ENCODE data around the gene NCAPD3. TPM values are rescaled to one million over a fixed set of nuclear protein-coding genes. Genes with fewer than 3 reads are reported as not detected.

The NCAPD3 gene
- total and polyA plus RNA-seq, 2 of the 13 experiments (the other 11 are each of a cell fraction or from before 2014, with no cell fraction given) = 20.7 to 25.6 TPM

DNA sequence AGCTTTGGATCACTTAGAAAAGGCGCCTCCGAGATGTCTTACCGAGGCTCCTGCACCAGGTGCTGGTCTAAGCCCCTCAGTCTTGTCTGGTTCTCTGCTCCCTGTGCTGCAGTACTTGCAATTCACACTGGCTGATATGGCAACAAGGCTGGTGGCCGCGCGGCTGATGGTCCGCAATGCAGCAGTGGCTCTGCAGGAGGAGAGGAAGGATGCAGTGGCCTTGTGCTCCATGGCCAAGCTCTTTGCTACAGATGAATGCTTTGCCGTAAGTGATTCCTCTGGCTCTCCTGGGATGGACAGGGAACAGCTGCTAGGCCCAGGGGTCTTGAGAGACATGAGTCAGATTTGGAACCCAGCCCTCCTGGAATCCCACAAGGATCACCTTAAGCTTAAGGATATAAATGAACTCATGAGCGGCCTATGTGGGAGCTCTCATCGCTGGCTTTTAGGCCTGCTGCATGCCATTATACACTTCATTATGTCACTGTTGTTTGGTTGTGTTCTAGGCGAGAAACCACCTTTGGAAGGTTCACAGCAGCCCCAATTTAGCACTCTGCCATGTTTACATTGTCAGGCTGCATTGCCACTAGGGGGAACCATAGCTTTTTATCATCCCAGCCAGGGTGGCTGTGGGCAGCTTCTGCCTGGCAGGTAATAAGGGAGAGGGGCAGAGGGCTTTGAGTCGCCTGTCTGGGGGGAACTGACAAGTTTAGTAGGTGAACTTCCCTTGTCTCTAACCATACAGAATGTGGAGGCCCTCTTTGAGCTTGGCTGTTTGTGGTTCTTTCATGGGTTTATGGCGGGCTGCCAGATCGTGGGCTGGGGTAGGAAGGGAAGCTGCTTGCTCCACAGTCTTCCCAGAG lies 38.1 kb upstream of the NCAPD3 start:
- peak; percentile 20 for DNase-seq (ENCODE audit: low spot score)
- in situ Hi-C loops (cut with HindIII; ENCODE audit: extremely low pct_ligation_motif_present, low pct_unique_long_range_greater_than_20kb) = no loop called here
- Histone ChIP-seq H3K4me2 (ENCODE audit: low read depth, low read length) (no peak overlapping the region), H3K27ac (ENCODE audit: extremely low read length, insufficient read depth, low read length) (no peak overlapping the region), H3K9ac (ENCODE audit: insufficient read depth, low read depth, low read length) (no peak overlapping the region), H3K27me3 (ENCODE audit: control insufficient read depth in 1 of 2, insufficient read depth in 2 of 2, low read length in 2 of 2) (no peaks in the 10 kb centered on the region), H2AFZ (ENCODE audit: low read length) (no peak overlapping the region), H4K20me1 (ENCODE audit: insufficient read depth, low read length) (no peaks in the 10 kb centered on the region), H3K4me3 (replicated peaks in 1 of 3; ENCODE audit: insufficient read depth in 1 of 3, low read depth in 2 of 3, low read length in 3 of 3) (no peak overlapping the region), H3K36me3 (replicated peaks in 1 of 2; ENCODE audit: control insufficient read depth in 1 of 2, insufficient read depth in 2 of 2, low read length in 2 of 2) (peaks cover 10 to 47% of the 10 kb centered on the region in 2 experiments; a peak in 4 of 5 replicates), H3K79me2 (ENCODE audit: insufficient read depth, low read length) (no peaks in the 10 kb centered on the region), H3K4me1 (ENCODE audit: insufficient read depth, low read length) (no peaks in the 10 kb centered on the region), H3K9me3 (ENCODE audit: low read length) (no peaks in the 10 kb centered on the region)
- WGBS (ENCODE audit: low lambda C conversion rate) = 85% methylated on average over 11 of the region's 14 CpGs
- ATAC-seq = peak; percentile 95
- ChIA-PET POLR2A (no interaction called here), CTCF (ENCODE audit: low intra/inter-chr PET ratio, low total read pairs) (interaction anchor here (0.8 to 1.5 kb wide), 2 partner anchors 54 to 99 kb away, joined by 3 to 5 read pairs; no protein-coding TSS in a partner anchor)
- FAIRE-seq = no peak
- BruUV-seq (replicated peaks) = no TSS peak
- intact Hi-C loops (cut with micrococcal nuclease; ENCODE audit: unreplicated experiment) = no loop called here
- TF ChIP-seq ZFP36 (IDR thresholded peaks at IDR 0.05; ENCODE audit: borderline replicate concordance, low read depth, low read length, partially characterized antibody) = no peak
- TF ChIP-seq ZBTB25 (CRISPR knock-in tag; IDR thresholded peaks at IDR 0.05) = no peak
- TF ChIP-seq SMC3 (IDR thresholded peaks at IDR 0.05; ENCODE audit: low read length) = peak; percentile 56; the same call in 1 of the 2 replicates
- TF ChIP-seq, protein P1, sequence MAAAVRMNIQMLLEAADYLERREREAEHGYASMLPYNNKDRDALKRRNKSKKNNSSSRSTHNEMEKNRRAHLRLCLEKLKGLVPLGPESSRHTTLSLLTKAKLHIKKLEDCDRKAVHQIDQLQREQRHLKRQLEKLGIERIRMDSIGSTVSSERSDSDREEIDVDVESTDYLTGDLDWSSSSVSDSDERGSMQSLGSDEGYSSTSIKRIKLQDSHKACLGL (CRISPR knock-in tag; IDR thresholded peaks at IDR 0.05) = no peak
- TF ChIP-seq NCOA1 (CRISPR knock-in tag; IDR thresholded peaks at IDR 0.05) = no peak
- TF ChIP-seq HNRNPK (IDR thresholded peaks at IDR 0.05; ENCODE audit: low read depth, low read length, poor library complexity, severe bottlenecking) = no peak
- no peak for TF ChIP-seq TOE1 (CRISPR knock-in tag; IDR thresholded peaks at IDR 0.05)
- TF ChIP-seq RAD21 (CRISPR knock-in tag; IDR thresholded peaks at IDR 0.05) = peak; percentile 15; the same call in 1 of the 2 replicates
- no peak for TF ChIP-seq FLYWCH1 (CRISPR knock-in tag; IDR thresholded peaks at IDR 0.05)
- TF ChIP-seq THAP8 (CRISPR knock-in tag; IDR thresholded peaks at IDR 0.05; ENCODE audit: borderline replicate concordance) = no peak
- TF ChIP-seq ZNF75D (CRISPR knock-in tag; IDR thresholded peaks at IDR 0.05; ENCODE audit: borderline replicate concordance) = no peak
- TF ChIP-seq, protein P2, sequence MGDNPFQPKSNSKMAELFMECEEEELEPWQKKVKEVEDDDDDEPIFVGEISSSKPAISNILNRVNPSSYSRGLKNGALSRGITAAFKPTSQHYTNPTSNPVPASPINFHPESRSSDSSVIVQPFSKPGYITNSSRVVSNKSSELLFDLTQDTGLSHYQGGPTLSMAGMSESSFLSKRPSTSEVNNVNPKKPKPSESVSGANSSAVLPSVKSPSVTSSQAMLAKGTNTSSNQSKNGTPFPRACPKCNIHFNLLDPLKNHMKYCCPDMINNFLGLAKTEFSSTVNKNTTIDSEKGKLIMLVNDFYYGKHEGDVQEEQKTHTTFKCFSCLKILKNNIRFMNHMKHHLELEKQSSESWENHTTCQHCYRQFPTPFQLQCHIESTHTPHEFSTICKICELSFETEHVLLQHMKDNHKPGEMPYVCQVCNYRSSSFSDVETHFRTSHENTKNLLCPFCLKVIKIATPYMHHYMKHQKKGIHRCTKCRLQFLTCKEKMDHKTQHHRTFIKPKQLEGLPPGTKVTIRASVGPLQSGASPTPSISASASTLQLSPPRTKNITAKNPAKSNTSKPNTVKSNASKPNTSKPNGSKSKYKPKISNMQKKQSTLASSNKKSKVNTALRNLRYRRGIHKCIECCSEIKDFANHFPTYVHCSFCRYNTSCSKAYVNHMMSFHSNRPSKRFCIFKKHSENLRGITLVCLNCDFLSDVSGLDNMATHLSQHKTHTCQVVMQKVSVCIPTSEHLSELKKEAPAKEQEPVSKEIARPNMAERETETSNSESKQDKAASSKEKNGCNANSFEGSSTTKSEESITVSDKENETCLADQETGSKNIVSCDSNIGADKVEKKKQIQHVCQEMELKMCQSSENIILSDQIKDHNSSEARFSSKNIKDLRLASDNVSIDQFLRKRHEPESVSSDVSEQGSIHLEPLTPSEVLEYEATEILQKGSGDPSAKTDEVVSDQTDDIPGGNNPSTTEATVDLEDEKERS (CRISPR knock-in tag; IDR thresholded peaks at IDR 0.05) = no peak
- TF ChIP-seq THRA (CRISPR knock-in tag; IDR thresholded peaks at IDR 0.05; ENCODE audit: borderline replicate concordance) = no peak
- TF ChIP-seq TSC22D2 (CRISPR knock-in tag; IDR thresholded peaks at IDR 0.05; ENCODE audit: borderline replicate concordance) = no peak
